ENCODE results near the gene WDR90. TPM values are rescaled to one million over a fixed set of nuclear protein-coding genes. Genes with fewer than 3 reads are reported as not detected.

WDR90 gene
- total RNA-seq, 1 donor from 2014 or later = 21.2 TPM

DNA sequence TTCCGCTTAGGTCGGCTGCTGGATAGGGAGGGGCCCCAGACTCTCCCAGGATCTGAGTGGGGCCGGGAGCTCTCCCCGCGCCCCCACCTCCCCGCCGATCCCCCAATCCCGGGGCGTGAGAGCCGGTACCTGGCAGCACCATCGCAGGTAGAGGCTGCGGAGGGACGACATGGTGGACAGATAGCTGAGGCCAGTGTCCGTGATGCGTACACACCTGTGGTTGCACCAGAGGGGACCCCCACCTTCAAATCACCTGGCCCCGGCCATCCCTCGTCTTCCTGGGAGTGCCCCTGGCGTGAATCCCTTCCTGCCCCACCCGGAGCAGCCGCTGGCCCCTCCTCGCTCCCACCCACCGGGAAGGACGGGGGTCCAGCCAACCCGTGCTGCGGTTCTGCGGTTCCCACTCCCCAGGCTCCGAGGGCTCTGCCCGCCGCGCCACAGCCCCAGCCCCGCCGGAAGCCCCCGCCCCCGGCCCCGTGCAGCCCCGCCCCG is 45.7 kb downstream of the WDR90 start:
- H3K27me3 ChIP-seq (ENCODE audit: insufficient read depth, low read length) = peaks cover 13% of the 10 kb centered on the region
- FAIRE-seq (no peak), DNase-seq (ENCODE audit: low read depth) (no peak)
- H3K27ac ChIP-seq (ENCODE audit: low read depth, low read length) = no peak overlapping the region
- no peaks in the 10 kb centered on the region for H3K36me3 ChIP-seq (ENCODE audit: insufficient read depth, low read length)
- no peak overlapping the region for H3K4me3 ChIP-seq (ENCODE audit: insufficient read depth, low read depth, low read length)
- peaks cover under 1% of the 10 kb centered on the region for H3K79me2 ChIP-seq (ENCODE audit: insufficient read depth, low read length)
- no peaks in the 10 kb centered on the region for H3K9me3 ChIP-seq (ENCODE audit: insufficient read depth, low read depth, low read length)
- peaks cover 39% of the 10 kb centered on the region for H3K27me3 Mint-ChIP-seq (ENCODE audit: low read depth, unreplicated experiment)
- no peak overlapping the region for H2AFZ ChIP-seq (ENCODE audit: low read depth, low read length)
- no peak overlapping the region for H3K4me3 Mint-ChIP-seq (ENCODE audit: unreplicated experiment)
- H3K4me2 ChIP-seq (ENCODE audit: low read length) = no peak overlapping the region
- H3K27ac Mint-ChIP-seq (ENCODE audit: unreplicated experiment) = no peak overlapping the region
- H3K36me3 Mint-ChIP-seq (ENCODE audit: low read depth, unreplicated experiment) = no peaks in the 10 kb centered on the region
- peaks cover 2% of the 10 kb centered on the region for H3K4me1 Mint-ChIP-seq (ENCODE audit: low read depth, unreplicated experiment)
- TF ChIP-seq, protein P1, sequence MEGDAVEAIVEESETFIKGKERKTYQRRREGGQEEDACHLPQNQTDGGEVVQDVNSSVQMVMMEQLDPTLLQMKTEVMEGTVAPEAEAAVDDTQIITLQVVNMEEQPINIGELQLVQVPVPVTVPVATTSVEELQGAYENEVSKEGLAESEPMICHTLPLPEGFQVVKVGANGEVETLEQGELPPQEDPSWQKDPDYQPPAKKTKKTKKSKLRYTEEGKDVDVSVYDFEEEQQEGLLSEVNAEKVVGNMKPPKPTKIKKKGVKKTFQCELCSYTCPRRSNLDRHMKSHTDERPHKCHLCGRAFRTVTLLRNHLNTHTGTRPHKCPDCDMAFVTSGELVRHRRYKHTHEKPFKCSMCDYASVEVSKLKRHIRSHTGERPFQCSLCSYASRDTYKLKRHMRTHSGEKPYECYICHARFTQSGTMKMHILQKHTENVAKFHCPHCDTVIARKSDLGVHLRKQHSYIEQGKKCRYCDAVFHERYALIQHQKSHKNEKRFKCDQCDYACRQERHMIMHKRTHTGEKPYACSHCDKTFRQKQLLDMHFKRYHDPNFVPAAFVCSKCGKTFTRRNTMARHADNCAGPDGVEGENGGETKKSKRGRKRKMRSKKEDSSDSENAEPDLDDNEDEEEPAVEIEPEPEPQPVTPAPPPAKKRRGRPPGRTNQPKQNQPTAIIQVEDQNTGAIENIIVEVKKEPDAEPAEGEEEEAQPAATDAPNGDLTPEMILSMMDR (IDR thresholded peaks at IDR 0.05; ENCODE audit: insufficient read depth, low read depth, low read length) = no peak
- TF ChIP-seq EZH2 (IDR thresholded peaks at IDR 0.05; ENCODE audit: insufficient read depth, low read length) = peak; percentile 6
- H3K9me3 Mint-ChIP-seq (ENCODE audit: unreplicated experiment) = no peaks in the 10 kb centered on the region
- no peaks in the 10 kb centered on the region for H4K20me1 ChIP-seq (ENCODE audit: insufficient read depth, low read length)
- no peak overlapping the region for H3K9ac ChIP-seq (ENCODE audit: low read length)
- no peaks in the 10 kb centered on the region for H3K4me1 ChIP-seq (ENCODE audit: insufficient read depth, low read length)

DNA sequence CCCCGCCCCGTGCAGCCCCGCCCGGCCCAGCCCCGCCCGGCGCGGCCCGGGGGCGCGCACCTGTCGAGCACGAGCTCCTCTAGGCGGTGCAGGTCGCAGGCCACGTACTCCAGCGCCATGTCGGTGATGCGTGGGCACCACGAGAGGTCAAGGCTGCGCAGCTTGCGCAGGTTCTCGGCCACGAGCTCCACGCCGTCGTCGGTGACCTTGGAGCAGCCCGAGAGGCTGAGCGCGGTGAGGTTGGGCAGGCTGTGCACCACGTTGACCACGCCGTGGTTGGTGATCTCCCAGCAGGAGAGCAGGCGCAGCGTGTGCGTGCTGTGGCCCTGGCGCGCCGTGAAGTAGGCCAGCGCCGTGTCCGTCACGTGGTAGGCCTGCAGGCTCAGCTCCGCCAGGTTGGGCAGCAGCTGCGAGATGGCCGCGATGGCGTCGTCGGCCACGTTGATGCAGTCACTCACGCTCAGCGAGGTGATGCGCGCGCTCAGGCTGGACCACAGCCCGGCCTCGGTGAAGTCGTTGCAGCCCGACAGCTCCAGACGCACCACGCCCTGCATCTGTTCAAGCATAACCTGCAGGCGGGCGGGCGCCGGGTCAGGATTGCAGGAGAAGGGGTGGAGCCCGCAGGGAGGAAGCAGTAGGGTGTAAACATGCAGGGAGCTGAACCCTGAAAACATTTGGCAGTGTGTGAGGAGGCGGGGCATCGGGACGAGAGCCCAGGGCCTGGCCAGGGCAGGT is 46.4 kb downstream of the WDR90 start:
- Histone ChIP-seq H3K4me3 (ENCODE audit: insufficient read depth, low read depth, low read length) (no peak overlapping the region), H3K27ac (ENCODE audit: low read depth, low read length) (no peak overlapping the region), H3K9ac (ENCODE audit: low read length) (no peak overlapping the region), H3K27me3 (ENCODE audit: insufficient read depth, low read length) (peaks cover 13% of the 10 kb centered on the region), H2AFZ (ENCODE audit: low read depth, low read length) (no peak overlapping the region), H3K36me3 (ENCODE audit: insufficient read depth, low read length) (no peaks in the 10 kb centered on the region), H3K79me2 (ENCODE audit: insufficient read depth, low read length) (no peaks in the 10 kb centered on the region), H4K20me1 (ENCODE audit: insufficient read depth, low read length) (no peaks in the 10 kb centered on the region), H3K4me2 (ENCODE audit: low read length) (no peak overlapping the region), H3K4me1 (ENCODE audit: insufficient read depth, low read length) (no peaks in the 10 kb centered on the region), H3K9me3 (ENCODE audit: insufficient read depth, low read depth, low read length) (no peaks in the 10 kb centered on the region)
- DNase-seq (ENCODE audit: low read depth) = no peak
- H3K9me3 Mint-ChIP-seq (ENCODE audit: unreplicated experiment) = no peaks in the 10 kb centered on the region
- FAIRE-seq = no peak
- peaks cover 2% of the 10 kb centered on the region for H3K4me1 Mint-ChIP-seq (ENCODE audit: low read depth, unreplicated experiment)
- no peaks in the 10 kb centered on the region for H3K36me3 Mint-ChIP-seq (ENCODE audit: low read depth, unreplicated experiment)
- TF ChIP-seq EZH2 (IDR thresholded peaks at IDR 0.05; ENCODE audit: insufficient read depth, low read length) = peak; percentile 82
- TF ChIP-seq, protein P1 (IDR thresholded peaks at IDR 0.05; ENCODE audit: insufficient read depth, low read depth, low read length) = no peak
- H3K27ac Mint-ChIP-seq (ENCODE audit: unreplicated experiment) = no peak overlapping the region
- peaks cover 39% of the 10 kb centered on the region for H3K27me3 Mint-ChIP-seq (ENCODE audit: low read depth, unreplicated experiment)
- no peak overlapping the region for H3K4me3 Mint-ChIP-seq (ENCODE audit: unreplicated experiment)
